Karpas-422 (cell line): ENCODE measurements around the gene ATP13A4. TPM values are rescaled to one million over a fixed set of nuclear protein-coding genes. Genes with fewer than 3 reads are reported as not detected.

Experiments
- DNase-seq: peaks from one replicate; pipeline ENCODE4 v3.0.0-alpha.2; 2015
- H2AFZ ChIP-seq: fragments of 200-600 bp; sonication (generic); 2 replicates; pipeline ENCODE4 v1.6.1; 2014; ENCODE audit warnings: antibody characterized with exemption, low read length, mixed read lengths
- H3K27ac ChIP-seq: fragments of 200-600 bp; sonication (generic); 2 replicates; pipeline ENCODE4 v1.5.1; 2014; ENCODE audit warnings: mild to moderate bottlenecking, low read length, moderate library complexity
- H3K27me3 ChIP-seq: fragments of 200-600 bp; sonication (generic); 2 replicates; pipeline ENCODE4 v1.6.1; 2014; ENCODE audit warnings: low read length, mixed read lengths
- H3K36me3 ChIP-seq: fragments of 200-600 bp; sonication (generic); 2 replicates; pipeline ENCODE4 v1.6.1; 2014; ENCODE audit warnings: low read length, mixed read lengths; ENCODE audit not compliant: insufficient read depth
- H3K4me1 ChIP-seq: fragments of 200-600 bp; sonication (generic); 2 replicates; pipeline ENCODE4 v1.6.1; 2014; ENCODE audit warnings: mild to moderate bottlenecking, low read length, mixed read lengths
- H3K4me2 ChIP-seq: fragments of 200-600 bp; sonication (generic); 2 replicates; pipeline ENCODE4 v1.6.1; 2014; ENCODE audit warnings: low read length, low read depth, mild to moderate bottlenecking; ENCODE audit not compliant: poor library complexity, severe bottlenecking
- H3K4me3 ChIP-seq: fragments of 200-600 bp; sonication (generic); 2 replicates; pipeline ENCODE4 v1.5.1; 2014; ENCODE audit warnings: mild to moderate bottlenecking, antibody characterized with exemption, low read length, mixed read lengths
- H3K79me2 ChIP-seq: fragments of 200-600 bp; sonication (generic); 2 replicates; pipeline ENCODE4 v1.6.1; 2014; ENCODE audit warnings: mild to moderate bottlenecking, low read length, mixed read lengths
- H3K9ac ChIP-seq: fragments of 200-600 bp; sonication (generic); 2 replicates; pipeline ENCODE4 v1.6.0; 2014; ENCODE audit warnings: low read length
- H3K9me2 ChIP-seq: fragments of 200-600 bp; sonication (generic), shearing (Covaris generic); replicated peaks from 2 replicates; pipeline ENCODE4 v1.6.0; 2014; ENCODE audit warnings: mild to moderate bottlenecking, low read length, moderate library complexity; ENCODE audit not compliant: insufficient read depth
- H3K9me3 ChIP-seq: fragments of 300-700, 200-600 bp; sonication (generic); 2 replicates; pipeline ENCODE4 v1.6.1; 2014; ENCODE audit warnings: low read length, mixed read lengths
- H4K20me1 ChIP-seq: fragments of 200-600 bp; sonication (generic); 2 replicates; pipeline ENCODE4 v1.6.1; 2014; ENCODE audit warnings: mild to moderate bottlenecking, antibody characterized with exemption, low read length, low read depth; ENCODE audit not compliant: insufficient read depth
- total RNA-seq: library from RNA; depleted of rRNA; stranded (reverse); fragments of >200 nt; shearing (Covaris generic); gene quantifications from 2 replicates; pipeline ENCODE4 v1.2.3, GENCODE V29; 2014; ENCODE audit warnings: low replicate concordance; rRNA removed

Gene ATP13A4
- total RNA-seq, 1 experiment from 2014 or later, result 21.1 TPM

DNA sequence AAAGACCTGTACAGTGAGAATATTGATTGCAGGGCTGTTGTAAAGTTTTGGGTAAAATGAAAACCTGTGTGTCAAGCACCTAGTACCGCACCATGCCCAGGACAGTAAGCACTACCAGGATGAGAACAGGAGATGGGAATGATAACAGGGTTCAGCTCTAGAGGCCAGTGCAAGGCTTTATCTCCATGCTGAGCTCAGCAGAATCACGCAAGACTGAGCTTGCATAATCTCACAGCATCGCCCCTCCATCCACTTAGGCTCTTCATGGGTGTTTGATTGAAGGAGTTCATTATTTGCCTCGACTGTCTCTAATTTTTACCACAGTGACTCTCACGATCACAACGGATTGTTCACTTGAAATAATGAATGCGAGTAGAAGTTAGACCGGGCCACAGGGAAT is 179.1 kb downstream of the ATP13A4 start:
- H3K79me2 ChIP-seq, result no peaks in the 10 kb centered on the region
- H3K27ac ChIP-seq, result no peak overlapping the region
- no peak overlapping the region for H3K4me3 ChIP-seq
- no peaks in the 10 kb centered on the region for H3K27me3 ChIP-seq
- no peak overlapping the region for H3K4me2 ChIP-seq
- no peak for DNase-seq
- no peak overlapping the region for H3K9ac ChIP-seq
- no peaks in the 10 kb centered on the region for H4K20me1 ChIP-seq
- H2AFZ ChIP-seq, result no peak overlapping the region
- no peaks in the 10 kb centered on the region for H3K9me3 ChIP-seq
- no peaks in the 10 kb centered on the region for H3K36me3 ChIP-seq
- no peaks in the 10 kb centered on the region for H3K9me2 ChIP-seq
- H3K4me1 ChIP-seq, result no peaks in the 10 kb centered on the region

DNA sequence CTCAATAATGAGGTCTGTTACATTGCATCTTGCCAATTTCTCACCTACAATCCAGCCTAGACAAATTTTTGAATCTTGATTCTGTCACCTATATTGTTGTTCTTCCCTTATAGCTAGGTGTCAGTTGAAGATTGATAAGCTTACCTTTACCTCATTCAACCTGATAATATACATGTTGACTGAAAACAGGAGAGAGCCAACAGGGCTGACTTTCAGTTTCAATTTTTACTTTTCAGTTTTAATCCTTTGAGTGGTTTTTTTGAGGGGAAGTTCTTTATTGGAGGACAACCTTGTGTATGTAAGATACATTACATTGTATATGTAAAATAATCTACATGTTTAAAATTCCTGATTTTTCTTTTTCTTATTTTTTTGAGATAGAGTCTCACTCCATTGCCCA is 181.9 kb downstream of the ATP13A4 start:
- Histone ChIP-seq H3K36me3 (no peaks in the 10 kb centered on the region), H3K9me3 (no peaks in the 10 kb centered on the region), H3K27ac (no peak overlapping the region), H3K4me1 (no peaks in the 10 kb centered on the region), H3K9ac (no peak overlapping the region), H2AFZ (no peak overlapping the region), H4K20me1 (no peaks in the 10 kb centered on the region), H3K79me2 (no peaks in the 10 kb centered on the region), H3K4me2 (no peak overlapping the region), H3K9me2 (no peaks in the 10 kb centered on the region), H3K27me3 (no peaks in the 10 kb centered on the region), H3K4me3 (no peak overlapping the region)
- no peak for DNase-seq

DNA sequence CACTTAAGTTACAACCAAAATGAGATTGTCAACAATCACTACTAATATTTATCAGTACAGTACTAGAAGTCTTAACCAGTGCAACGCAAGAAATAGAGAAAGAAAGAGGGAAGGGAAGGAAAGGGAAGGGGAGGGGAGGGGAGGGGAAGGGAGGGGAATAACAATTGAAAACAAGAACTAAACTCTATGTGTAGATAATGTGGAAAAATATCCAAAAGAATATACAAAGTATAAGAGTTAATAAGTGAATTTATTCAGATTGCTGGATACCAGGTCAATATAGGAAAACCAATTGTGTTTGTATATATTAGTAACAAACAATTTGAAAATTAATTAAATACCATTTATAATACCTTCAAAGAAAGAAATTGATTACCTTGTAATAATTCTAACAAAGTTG is 186.8 kb downstream of the ATP13A4 start:
- no peak overlapping the region for H3K27ac ChIP-seq
- DNase-seq, result no peak
- H3K4me2 ChIP-seq, result no peak overlapping the region
- no peaks in the 10 kb centered on the region for H3K9me2 ChIP-seq
- H3K79me2 ChIP-seq, result no peaks in the 10 kb centered on the region
- H3K36me3 ChIP-seq, result no peaks in the 10 kb centered on the region
- H3K4me3 ChIP-seq, result no peak overlapping the region
- H3K9me3 ChIP-seq, result no peaks in the 10 kb centered on the region
- no peak overlapping the region for H2AFZ ChIP-seq
- H3K4me1 ChIP-seq, result peaks cover 6% of the 10 kb centered on the region
- H3K27me3 ChIP-seq, result no peaks in the 10 kb centered on the region
- no peaks in the 10 kb centered on the region for H4K20me1 ChIP-seq
- H3K9ac ChIP-seq, result no peak overlapping the region

DNA sequence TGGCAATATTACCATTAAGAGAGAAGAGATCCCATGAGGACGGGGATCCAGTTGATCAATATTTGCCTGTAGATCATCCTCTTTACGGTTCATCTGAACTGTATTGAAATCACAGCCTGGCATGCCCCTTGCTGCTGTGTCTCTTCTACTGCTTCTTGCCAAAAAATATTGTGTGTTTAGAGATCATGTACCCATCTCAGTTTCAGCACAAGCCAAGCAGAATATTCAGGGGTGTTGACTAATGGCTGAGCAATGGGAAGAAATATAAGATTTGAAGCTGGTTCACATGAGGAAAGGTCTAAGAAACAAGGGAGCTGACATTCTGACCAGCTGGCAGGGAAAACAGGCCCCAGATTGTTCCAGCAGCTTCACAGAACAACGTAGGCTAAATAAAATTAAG is 197.4 kb downstream of the ATP13A4 start:
- no peak overlapping the region for H3K9ac ChIP-seq
- no peaks in the 10 kb centered on the region for H4K20me1 ChIP-seq
- no peaks in the 10 kb centered on the region for H3K4me1 ChIP-seq
- H3K36me3 ChIP-seq, result no peaks in the 10 kb centered on the region
- no peaks in the 10 kb centered on the region for H3K9me3 ChIP-seq
- H3K9me2 ChIP-seq, result no peaks in the 10 kb centered on the region
- DNase-seq, result no peak
- no peaks in the 10 kb centered on the region for H3K79me2 ChIP-seq
- H2AFZ ChIP-seq, result no peak overlapping the region
- H3K4me3 ChIP-seq, result no peak overlapping the region
- no peak overlapping the region for H3K4me2 ChIP-seq
- no peak overlapping the region for H3K27ac ChIP-seq
- no peaks in the 10 kb centered on the region for H3K27me3 ChIP-seq

DNA sequence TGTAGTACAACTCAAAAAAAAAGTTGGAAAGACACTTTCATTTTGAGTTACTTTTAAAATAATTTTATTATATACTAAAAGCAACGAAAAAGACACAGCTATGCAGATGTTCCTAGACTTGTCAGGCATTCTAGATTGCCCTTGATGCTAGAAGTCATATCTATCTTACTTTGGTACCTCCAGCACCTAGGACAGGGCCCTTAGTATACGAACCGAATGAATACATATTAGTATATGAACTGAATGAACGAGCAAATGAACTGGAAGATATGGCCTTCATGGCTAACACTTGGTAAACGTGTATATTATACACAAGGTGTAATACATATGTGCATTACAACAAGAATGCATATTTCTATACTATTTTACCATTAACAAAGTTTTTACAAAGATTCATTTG is 200.3 kb downstream of the ATP13A4 start:
- H2AFZ ChIP-seq, result no peak overlapping the region
- H4K20me1 ChIP-seq, result no peaks in the 10 kb centered on the region
- H3K36me3 ChIP-seq, result no peaks in the 10 kb centered on the region
- no peak for DNase-seq
- no peak overlapping the region for H3K4me2 ChIP-seq
- H3K27ac ChIP-seq, result no peak overlapping the region
- H3K79me2 ChIP-seq, result no peaks in the 10 kb centered on the region
- no peak overlapping the region for H3K9ac ChIP-seq
- H3K4me1 ChIP-seq, result no peaks in the 10 kb centered on the region
- no peaks in the 10 kb centered on the region for H3K9me2 ChIP-seq
- no peaks in the 10 kb centered on the region for H3K9me3 ChIP-seq
- no peak overlapping the region for H3K4me3 ChIP-seq
- H3K27me3 ChIP-seq, result no peaks in the 10 kb centered on the region

Other genes starting within 250 kb of the ATP13A4 start
- gene ATP13A5, start 176.1 kb downstream of the ATP13A4 start, total RNA-seq, result not detected in 2 replicates
- 96.9 and 127 TPM in 2 replicates for gene OPA1, start 38.3 kb upstream of the ATP13A4 start, total RNA-seq